BJ (cell line): Measurements from ENCODE around the gene CIB2. TPM values are rescaled to one million over a fixed set of nuclear protein-coding genes. Genes with fewer than 3 reads are reported as not detected.
"Not testable (repeated sequence)": the region's sequence is repeated elsewhere in the genome, so short reads cannot be mapped to it uniquely, and the experiment has no call there.

Experiments used
- CTCF ChIA-PET: fragments of 350-600 bp; formaldehyde crosslinking; extraction: SDS; loops from one replicate; lab custom pipeline; 2021; ENCODE audit warnings: antibody characterized with exemption, inconsistent platforms; lab: Yijun Ruan, JAX
- POLR2A ChIA-PET: fragments of 300-600 bp; sonication (Branson Sonifier 250); formaldehyde crosslinking; extraction: SDS; loops from one replicate; lab custom pipeline; 2021; ENCODE audit warnings: antibody characterized with exemption; lab: Charles Lee
- DNase-seq: peaks from one replicate; pipeline ENCODE4 v3.0.0-alpha.2; 2011; ENCODE audit warnings: low read depth
- H3K27me3 ChIP-seq: 2 replicates; pipeline ENCODE4 v1.6.0; 2011; ENCODE audit warnings: low read length; ENCODE audit not compliant: control insufficient read depth, insufficient read depth
- H3K36me3 ChIP-seq: 2 replicates; pipeline ENCODE4 v1.5.1; 2011; ENCODE audit warnings: low read length; ENCODE audit not compliant: control insufficient read depth, insufficient read depth
- H3K4me3 ChIP-seq: 2 replicates; pipeline ENCODE4 v1.5.1; 2011; ENCODE audit warnings: low read depth, mild to moderate bottlenecking, control low read depth, low read length
- polyA plus RNA-seq: library from polyadenylated mRNA; depleted of rRNA; stranded (reverse); fragments of >200 nt; gene quantifications from 2 replicates; pipeline ENCODE4 v1.2.3, GENCODE V29; 2011
- TF ChIP-seq, protein P1 (sequence below): IDR thresholded peaks from 2 replicates; pipeline ENCODE4 v1.5.1; 2011; ENCODE audit warnings: low read depth, mild to moderate bottlenecking, control low read depth, inconsistent platforms, low read length, moderate library complexity; ENCODE audit not compliant: insufficient read depth

CIB2 gene
- polyA plus RNA-seq, 1 experiment, result 7.4 TPM

- Histone ChIP-seq H3K27me3 (no peaks in the 10 kb centered on the region), H3K4me3 (no peak overlapping the region), H3K36me3 (peaks cover 2% of the 10 kb centered on the region)
- ChIA-PET CTCF (interaction anchor here (0.9 to 2.5 kb wide), 4 partner anchors 21 to 44 kb away, joined by 3 to 7 read pairs (median 4); partner anchors contain the start of gene CIB2), POLR2A (no interaction called here)
- TF ChIP-seq, protein P1, sequence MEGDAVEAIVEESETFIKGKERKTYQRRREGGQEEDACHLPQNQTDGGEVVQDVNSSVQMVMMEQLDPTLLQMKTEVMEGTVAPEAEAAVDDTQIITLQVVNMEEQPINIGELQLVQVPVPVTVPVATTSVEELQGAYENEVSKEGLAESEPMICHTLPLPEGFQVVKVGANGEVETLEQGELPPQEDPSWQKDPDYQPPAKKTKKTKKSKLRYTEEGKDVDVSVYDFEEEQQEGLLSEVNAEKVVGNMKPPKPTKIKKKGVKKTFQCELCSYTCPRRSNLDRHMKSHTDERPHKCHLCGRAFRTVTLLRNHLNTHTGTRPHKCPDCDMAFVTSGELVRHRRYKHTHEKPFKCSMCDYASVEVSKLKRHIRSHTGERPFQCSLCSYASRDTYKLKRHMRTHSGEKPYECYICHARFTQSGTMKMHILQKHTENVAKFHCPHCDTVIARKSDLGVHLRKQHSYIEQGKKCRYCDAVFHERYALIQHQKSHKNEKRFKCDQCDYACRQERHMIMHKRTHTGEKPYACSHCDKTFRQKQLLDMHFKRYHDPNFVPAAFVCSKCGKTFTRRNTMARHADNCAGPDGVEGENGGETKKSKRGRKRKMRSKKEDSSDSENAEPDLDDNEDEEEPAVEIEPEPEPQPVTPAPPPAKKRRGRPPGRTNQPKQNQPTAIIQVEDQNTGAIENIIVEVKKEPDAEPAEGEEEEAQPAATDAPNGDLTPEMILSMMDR, result no peak
- DNase-seq, result no peak
These were observed 25.4 kb upstream of the CIB2 start for GRCh38 chr15:78156653-78157052.

GRCh38 chr15:78155355-78155939 is 24.2 kb upstream of the CIB2 start:
- H3K36me3 ChIP-seq, result peaks cover 2% of the 10 kb centered on the region
- no peak for DNase-seq
- TF ChIP-seq, protein P1, result no peak
- CTCF ChIA-PET, result interaction anchor here (0.9 to 2.5 kb wide), 3 partner anchors 24 to 85 kb away, joined by 3 to 7 read pairs (median 4); partner anchors contain the start of gene CIB2
- no peaks in the 10 kb centered on the region for H3K27me3 ChIP-seq
- POLR2A ChIA-PET, result no interaction called here
- H3K4me3 ChIP-seq, result no peak overlapping the region

GRCh38 chr15:78154955-78155354 is 23.7 kb upstream of the CIB2 start:
- TF ChIP-seq, protein P1, result no peak
- Histone ChIP-seq H3K4me3 (no peak overlapping the region), H3K27me3 (no peaks in the 10 kb centered on the region), H3K36me3 (peaks cover 2% of the 10 kb centered on the region)
- ChIA-PET CTCF (interaction anchor here (0.9 to 2.5 kb wide), 2 partner anchors 24 to 86 kb away, joined by 3 to 7 read pairs; partner anchors contain the start of gene CIB2), POLR2A (no interaction called here)
- no peak for DNase-seq

- H3K4me3 ChIP-seq, DNase-seq, H3K36me3 ChIP-seq, H3K27me3 ChIP-seq, POLR2A ChIA-PET: not testable (repeated sequence)
- CTCF ChIA-PET, result interaction anchor here (1.0 kb wide), 1 partner anchor 44 kb away, joined by 4 read pairs; no protein-coding TSS in a partner anchor
These were observed 19.8 kb upstream of the CIB2 start for GRCh38 chr15:78151075-78151474.

DNA sequence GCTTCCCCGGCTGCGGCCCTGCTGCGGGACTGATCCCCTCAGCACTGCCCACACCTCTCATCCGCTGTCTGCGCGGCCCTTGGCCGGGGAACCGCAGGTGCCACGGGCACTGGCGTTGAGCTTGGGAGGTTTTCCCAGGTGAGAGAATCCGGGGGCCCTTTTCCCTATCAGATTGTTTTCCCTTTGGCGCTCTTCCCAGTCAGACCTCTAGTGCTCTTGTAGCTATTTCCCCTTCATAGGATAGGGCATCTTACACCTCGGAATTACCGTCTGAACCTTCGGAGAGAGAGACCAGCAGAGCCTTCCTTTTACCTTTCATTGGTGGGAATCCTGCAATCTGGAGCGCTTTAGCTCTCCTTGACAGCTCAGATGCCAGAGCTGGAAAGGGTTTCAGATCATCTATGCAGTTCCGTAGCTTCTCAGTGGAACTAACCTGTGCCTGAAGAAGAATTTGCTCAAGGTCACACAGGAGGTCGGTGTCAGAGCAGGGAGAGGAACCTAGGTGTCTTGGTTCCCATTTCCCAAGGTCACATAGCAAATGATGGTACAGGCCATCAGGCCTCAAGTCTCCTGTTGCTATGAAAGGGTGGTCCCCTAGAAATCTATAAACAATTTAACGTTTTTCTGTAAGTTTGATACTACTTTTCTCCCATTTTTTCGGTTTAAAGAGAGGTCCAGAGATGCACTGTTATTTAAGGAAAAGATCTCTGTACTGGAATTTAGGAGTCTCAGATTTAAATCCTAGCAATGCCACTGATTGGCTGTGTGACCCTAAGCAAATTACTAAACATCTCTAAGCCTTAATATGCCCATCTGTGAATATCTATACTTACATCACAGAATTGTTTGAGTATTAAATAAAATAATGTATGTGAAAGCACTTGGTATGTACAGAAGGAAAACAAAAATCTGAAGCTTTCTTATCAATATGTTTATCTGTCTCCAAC is 18.8 kb upstream of the CIB2 start:
- Histone ChIP-seq H3K36me3 (no peaks in the 10 kb centered on the region), H3K4me3 (peak overlapping the region; percentile 63), H3K27me3 (no peaks in the 10 kb centered on the region)
- no peak for DNase-seq
- ChIA-PET CTCF (interaction anchor here (4.4 kb wide), 1 partner anchor 19 kb away, joined by 22 read pairs; the partner anchor contains the start of gene CIB2), POLR2A (no interaction called here)
- TF ChIP-seq, protein P1, result no peak
